ENCODE measurements around the gene SELE. TPM values are rescaled to one million over a fixed set of nuclear protein-coding genes. Genes with fewer than 3 reads are reported as not detected.

SELE gene
- total and polyA plus RNA-seq, 8 donors, result 0.51 to 3.1 (median 0.69) TPM; not detected in 1

- no peak overlapping the region for H3K4me3 ChIP-seq
- H3K9me3 ChIP-seq, result no peaks in the 10 kb centered on the region
- ATAC-seq (no peak), DNase-seq (no peak), FAIRE-seq (no peak)
- H3K4me1 ChIP-seq, result no peaks in the 10 kb centered on the region
- TF ChIP-seq, protein P1, sequence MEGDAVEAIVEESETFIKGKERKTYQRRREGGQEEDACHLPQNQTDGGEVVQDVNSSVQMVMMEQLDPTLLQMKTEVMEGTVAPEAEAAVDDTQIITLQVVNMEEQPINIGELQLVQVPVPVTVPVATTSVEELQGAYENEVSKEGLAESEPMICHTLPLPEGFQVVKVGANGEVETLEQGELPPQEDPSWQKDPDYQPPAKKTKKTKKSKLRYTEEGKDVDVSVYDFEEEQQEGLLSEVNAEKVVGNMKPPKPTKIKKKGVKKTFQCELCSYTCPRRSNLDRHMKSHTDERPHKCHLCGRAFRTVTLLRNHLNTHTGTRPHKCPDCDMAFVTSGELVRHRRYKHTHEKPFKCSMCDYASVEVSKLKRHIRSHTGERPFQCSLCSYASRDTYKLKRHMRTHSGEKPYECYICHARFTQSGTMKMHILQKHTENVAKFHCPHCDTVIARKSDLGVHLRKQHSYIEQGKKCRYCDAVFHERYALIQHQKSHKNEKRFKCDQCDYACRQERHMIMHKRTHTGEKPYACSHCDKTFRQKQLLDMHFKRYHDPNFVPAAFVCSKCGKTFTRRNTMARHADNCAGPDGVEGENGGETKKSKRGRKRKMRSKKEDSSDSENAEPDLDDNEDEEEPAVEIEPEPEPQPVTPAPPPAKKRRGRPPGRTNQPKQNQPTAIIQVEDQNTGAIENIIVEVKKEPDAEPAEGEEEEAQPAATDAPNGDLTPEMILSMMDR (IDR thresholded peaks at IDR 0.05), result no peak
- no peaks in the 10 kb centered on the region for H3K36me3 ChIP-seq
- intact Hi-C loops (cut with DNase I), result no loop called here
- no peak overlapping the region for H3K27ac ChIP-seq
- H3K27me3 ChIP-seq, result no peaks in the 10 kb centered on the region
- WGBS, 2 donors, result 53 to 56% methylated on average over 6 of the region's 6 CpGs
These were observed 53.4 kb downstream of the SELE start for GRCh38 chr1:169680377-169681019.

DNA sequence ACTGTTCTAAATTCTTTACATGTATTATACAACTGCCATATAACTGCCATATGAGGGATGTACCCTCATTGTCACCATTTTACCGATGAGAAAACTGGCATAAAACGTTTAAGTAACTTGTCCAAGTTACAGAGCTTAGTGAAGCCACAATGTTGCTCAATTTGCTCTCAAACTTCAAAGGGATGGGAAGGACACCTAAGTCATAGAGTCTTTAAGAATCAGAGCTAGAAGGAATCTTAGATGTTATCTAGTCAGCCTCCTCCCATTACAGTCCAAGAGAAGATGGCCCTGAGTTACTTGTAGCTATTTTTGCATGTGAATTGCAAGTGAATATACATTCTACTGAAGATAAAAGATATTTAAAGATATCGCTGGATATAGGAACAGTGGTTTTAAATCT is 54.2 kb downstream of the SELE start:
- intact Hi-C loops (cut with DNase I), result no loop called here
- Histone ChIP-seq H3K4me3 (no peak overlapping the region), H3K36me3 (no peaks in the 10 kb centered on the region), H3K27ac (no peak overlapping the region), H3K9me3 (no peaks in the 10 kb centered on the region), H3K27me3 (no peaks in the 10 kb centered on the region), H3K4me1 (no peaks in the 10 kb centered on the region)
- DNase-seq (no peak), FAIRE-seq (no peak), ATAC-seq (no peak)
- 54 to 75% methylated on average over 3 of the region's 3 CpGs for WGBS, 2 donors
- TF ChIP-seq, protein P1 (IDR thresholded peaks at IDR 0.05), result no peak

GRCh38 chr1:169676001-169676400 is 57.9 kb downstream of the SELE start:
- no peaks in the 10 kb centered on the region for H3K36me3 ChIP-seq
- H3K9me3 ChIP-seq, result no peaks in the 10 kb centered on the region
- no peaks in the 10 kb centered on the region for H3K4me1 ChIP-seq
- H3K4me3 ChIP-seq, result no peak overlapping the region
- DNase-seq (no peak), ATAC-seq (no peak), FAIRE-seq (no peak)
- no peaks in the 10 kb centered on the region for H3K27me3 ChIP-seq
- no peak overlapping the region for H3K27ac ChIP-seq
- TF ChIP-seq, protein P1 (IDR thresholded peaks at IDR 0.05), result no peak
- intact Hi-C loops (cut with DNase I), result no loop called here
- WGBS, 2 donors, result 25 to 35% methylated on average over 2 of the region's 2 CpGs

Other genes starting within 250 kb of the SELE start
- 1 to 10 TPM; 3.7 to 9.2 (median 6.7) TPM for gene SLC19A2, start 248.1 kb downstream of the SELE start, total RNA-seq
- gene SLC19A2, start 248.1 kb downstream of the SELE start, polyA plus RNA-seq, result 10 to 100 TPM; 10.0 to 10.1 TPM
- 1 to 10 TPM in 5 of 6 donors, under 1 TPM in 1; 0.94 to 9.0 (median 6.1) TPM for gene F5, start 147.6 kb downstream of the SELE start, total RNA-seq
- 1 to 10 TPM; 3.0 to 5.8 TPM for gene F5, start 147.6 kb downstream of the SELE start, polyA plus RNA-seq
- 1 to 10 TPM in 3 of 6 donors, under 1 TPM in 3; 0.32 to 3.3 (median 1.6) TPM for gene SELP, start 104.0 kb downstream of the SELE start, total RNA-seq
- gene SELP, start 104.0 kb downstream of the SELE start, polyA plus RNA-seq, result 1 to 10 TPM in 1 of 2 donors, under 1 TPM in 1; 0.91 to 8.3 TPM
- gene SELL, start 22.5 kb downstream of the SELE start, total RNA-seq, result 1 to 10 TPM in 4 of 6 donors, under 1 TPM in 2; 0.23 to 2.9 (median 1.4) TPM
- gene SELL, start 22.5 kb downstream of the SELE start, polyA plus RNA-seq, result under 1 TPM; 0.27 to 0.61 TPM
- gene METTL18, start 60.8 kb upstream of the SELE start, total RNA-seq, result 1 to 10 TPM; 1.5 to 3.8 (median 3.5) TPM
- 1 to 10 TPM; 3.2 to 5.0 TPM for gene METTL18, start 60.8 kb upstream of the SELE start, polyA plus RNA-seq
- 1 to 10 TPM; 3.9 to 9.0 (median 5.5) TPM for gene SCYL3, start 159.8 kb upstream of the SELE start, total RNA-seq
- gene SCYL3, start 159.8 kb upstream of the SELE start, polyA plus RNA-seq, result 1 to 10 TPM; 2.9 to 5.0 TPM